HG03439 (cell line): ENCODE measurements around the gene CBX4.

Source experiments
- ATAC-seq: cut with Tn5 transposase; IDR thresholded peaks from one replicate; pipeline ENCODE4 v1.9.1; 2021; ENCODE audit warnings: mild to moderate bottlenecking, moderate library complexity; ENCODE audit not compliant: unreplicated experiment

The CBX4 gene

DNA sequence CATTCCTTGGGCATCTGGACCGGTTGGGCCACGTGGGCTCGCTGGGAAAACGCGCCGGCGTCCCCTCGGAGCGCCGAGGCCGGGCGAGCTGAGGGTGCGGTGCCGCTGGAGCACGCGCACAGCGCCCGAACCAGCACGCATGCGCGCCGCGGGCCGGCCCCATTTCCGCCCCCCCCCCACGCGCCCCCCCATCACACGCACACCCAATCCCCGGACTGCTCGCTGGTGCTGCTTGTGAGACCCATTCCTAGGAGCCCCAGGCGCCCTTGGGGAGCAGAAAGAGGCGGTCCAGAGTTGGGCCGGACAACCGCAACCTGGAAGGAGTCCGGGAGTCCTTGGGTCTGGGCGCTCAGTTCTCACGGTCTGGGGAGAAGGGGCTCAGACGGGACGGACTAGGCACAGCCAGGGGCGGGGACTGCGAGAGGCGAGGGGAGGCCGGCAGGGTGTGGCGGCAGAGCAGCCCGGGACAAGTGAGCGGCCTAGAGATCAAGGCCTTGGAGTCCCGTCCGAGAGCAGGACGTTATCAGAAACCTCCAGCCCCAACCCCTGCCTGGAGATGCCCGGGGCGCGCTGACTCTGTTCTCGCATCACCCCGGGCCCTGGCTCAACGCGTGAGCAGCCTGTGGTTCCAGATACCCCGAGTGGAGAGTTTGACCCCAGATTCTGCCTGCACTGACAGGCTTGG is 36.4 kb downstream of the CBX4 start:
- ATAC-seq, result no peak

DNA sequence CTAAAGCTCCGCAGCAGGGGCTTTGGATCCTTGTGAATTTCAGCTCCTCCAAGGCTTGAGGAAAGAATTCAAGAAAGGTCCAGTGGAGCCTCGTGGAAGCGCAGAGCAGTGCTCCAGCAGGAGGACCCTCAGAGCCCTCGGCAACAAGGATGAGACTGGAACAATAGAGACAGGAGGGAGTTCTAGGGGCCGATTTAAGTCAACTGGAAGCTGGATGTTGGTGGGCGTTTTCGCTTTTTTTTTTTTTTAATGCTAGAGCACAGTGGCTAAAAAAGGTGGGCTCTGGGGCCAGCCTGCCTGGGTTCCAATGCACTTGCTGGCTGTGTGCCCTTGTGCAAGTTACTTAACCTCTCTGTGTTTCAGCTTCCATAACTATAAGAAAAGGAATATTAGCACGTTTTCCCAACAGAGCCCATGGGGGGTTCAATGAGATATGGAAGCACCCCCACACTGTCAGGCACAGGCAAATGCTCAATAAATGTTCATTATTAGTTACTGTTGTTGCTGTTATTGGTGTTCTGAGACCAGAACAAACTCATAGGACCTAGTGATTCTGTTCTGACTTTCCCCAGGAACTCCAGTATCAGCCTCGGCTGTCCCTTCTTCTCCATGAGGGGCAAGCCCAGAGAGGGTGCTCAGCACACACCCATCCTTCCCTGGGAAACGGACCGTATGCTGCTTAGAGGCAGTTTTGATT is 37.1 kb downstream of the CBX4 start:
- ATAC-seq, result no peak

DNA sequence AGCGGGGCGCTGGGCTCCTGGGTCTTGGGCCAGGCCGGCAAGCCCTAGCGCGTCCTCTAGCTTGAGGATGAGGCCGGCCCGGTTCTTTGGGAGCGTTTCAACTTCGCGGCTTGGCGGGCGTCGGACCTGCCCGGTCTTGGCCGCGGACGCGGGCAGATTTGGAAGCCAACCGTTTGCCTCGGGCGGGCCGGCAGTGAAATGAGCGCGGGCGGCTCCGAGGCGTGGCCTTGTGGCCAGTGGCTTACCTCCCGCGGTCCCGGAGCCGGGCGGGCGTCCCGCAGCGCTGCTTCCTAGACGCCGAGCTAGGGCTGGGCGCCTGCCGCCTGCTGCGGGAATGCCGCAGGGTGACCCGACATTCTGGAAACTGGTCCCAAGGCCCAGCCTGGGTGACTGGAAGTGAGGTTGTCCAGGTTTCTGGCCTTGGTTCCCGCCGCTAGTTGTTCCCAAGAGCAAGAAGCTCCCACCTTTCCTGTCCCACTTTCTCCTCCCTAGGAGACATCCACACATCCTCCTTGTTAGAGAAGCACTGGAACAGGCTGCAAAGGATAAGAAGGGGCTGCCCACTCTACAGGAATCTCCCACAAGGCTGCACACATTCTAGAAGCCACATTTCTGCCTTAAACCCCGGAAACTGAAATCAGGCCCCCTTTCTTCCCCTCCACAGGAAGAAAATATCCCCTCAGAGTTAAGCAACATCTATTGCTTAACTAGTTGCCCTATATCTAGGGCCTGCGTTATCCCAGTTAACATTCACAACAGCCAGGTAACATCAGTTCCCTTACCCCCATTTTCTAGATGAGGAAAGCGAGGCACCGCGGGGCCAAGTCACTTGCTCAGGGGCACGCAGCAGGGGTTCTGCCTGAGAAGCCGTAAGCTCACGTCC is 37.8 kb downstream of the CBX4 start:
- ATAC-seq, result no peak

DNA sequence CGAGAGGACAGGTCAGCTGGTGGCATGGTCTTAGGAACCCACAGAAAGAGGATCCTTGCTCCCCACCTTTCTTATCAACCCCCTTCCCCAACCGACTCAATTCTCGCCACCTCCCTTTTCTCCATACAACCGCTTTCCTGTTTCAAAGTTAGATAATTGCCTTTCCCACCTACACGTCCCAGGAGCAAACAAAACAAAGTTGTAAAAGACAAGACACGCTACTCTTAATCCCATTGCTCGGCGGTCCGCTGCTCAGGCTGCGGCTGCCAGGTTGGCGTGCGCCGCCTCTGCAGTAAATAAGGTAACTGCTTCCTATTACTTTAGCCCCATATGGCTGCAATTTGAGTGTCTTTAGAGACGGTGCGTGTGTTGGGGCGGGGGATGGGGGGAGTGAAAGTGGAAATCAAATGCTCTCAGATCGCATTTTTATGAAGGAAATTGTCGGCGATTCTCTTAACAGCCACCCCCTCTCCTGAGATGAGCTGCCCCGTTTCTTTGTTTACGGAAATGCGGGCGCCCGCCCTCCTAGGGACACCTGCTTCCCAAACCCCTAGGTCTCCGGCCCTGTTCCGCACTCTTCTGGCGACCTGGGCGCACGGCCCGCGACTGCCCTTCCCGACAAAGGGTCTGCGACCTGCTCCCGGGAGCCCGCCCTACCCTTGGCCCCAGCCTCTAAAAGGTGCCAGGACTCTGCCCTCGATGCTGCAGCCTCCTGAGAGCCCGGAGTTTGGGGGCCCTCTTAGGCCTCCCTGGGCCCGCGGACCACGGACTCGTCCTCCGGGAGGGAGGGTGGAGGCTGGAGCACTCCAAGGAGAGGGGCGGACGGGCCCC is 38.7 kb downstream of the CBX4 start:
- ATAC-seq, result no peak

DNA sequence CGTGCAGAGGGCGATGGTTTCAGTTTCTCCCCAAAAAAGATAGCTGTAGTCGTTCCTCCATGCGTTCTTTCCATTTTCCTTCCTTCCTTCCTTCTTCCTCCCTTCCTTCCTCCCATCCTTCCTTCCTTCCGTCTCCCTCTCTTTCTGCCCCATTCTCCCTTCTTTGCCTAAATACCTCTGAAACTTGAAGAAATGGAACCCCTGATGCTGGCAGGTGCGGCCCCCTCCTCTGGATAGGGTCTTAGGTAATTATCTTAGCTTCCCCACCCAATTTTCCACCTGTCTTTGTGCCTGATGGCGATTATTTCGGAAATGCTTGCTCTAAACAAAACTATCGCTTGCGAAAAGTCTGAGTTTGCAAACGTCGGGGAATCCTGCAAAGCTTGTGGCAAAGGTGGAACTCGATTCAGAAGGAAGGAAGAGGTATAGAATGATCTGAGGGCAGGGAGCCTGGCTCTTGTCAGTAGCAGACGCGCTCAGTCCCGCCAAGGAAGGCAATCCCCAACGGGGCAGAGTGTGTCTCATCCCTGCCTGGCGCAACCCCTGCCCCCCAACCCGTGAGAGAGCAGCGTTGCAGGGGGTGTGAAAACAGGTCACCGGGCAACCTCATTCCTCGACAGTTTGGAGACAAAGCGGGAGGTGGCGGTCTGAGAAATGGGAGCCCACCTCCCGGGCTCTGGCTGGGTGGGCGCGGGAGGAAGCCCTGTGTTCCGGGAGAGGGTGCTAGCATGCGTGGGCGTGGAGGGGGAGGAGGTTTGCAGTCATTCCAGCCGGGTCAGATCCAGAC is 39.5 kb downstream of the CBX4 start:
- ATAC-seq, result no peak

DNA sequence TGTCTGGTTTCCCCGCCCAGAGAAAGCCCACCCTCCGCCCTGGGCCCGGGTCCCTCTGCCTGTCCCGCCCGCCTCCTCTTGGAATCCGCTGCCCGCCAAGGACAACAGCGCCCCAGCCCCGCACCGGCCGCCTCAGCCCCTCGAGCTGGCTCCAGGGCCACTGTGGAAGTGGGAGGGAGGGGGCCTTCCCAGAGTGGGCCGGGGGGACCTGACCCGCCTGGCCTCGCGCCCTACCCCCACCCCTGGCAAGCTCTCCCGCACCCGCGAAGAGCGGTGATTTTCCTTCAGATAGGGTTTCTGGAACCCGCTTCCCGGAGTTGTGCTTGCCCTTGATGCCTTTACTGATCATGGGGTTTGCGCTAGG is 40.1 kb downstream of the CBX4 start:
- no peak for ATAC-seq

DNA sequence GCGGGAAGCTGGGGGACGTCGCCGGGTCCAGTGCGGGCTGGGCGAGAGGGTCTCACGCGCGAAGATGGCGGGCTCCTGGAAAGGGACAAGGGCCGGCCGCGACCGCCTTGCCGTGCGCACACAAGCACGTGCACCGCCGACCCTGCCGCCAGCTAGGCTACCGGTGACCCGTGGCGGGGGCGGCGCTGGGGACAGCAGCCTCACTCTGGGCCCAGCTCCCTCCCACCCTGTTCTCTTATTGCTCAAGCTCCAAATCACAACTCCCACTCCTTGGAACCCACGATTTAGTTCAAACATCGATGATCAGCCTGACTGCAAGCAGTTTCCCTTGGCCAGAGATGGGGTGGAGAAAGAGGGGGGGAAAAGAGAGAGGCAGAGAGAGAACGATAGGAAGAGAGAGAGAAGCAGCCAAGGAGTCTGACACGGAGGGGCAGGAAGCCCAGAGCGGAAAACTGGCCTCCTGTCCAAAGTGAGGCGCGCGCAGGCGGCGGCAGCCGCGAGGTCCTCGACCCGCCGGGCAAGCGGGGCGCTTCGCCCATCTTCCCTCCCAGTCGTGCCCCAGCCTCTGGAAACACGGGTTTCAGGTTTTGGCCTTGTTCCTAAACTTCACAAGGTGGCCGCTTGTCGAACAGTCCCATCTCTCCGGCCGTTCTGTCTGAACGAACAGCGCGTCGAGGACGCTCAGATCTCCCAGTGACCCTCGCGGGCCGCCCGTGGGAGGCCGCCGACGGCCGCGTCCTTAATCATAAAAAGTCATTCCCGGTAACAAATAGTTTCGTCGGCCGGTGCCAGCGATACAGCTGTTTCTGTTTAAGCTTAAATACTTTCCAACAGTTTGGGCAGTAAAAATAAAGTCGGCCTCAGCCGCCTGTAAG is 40.7 kb downstream of the CBX4 start:
- no peak for ATAC-seq

DNA sequence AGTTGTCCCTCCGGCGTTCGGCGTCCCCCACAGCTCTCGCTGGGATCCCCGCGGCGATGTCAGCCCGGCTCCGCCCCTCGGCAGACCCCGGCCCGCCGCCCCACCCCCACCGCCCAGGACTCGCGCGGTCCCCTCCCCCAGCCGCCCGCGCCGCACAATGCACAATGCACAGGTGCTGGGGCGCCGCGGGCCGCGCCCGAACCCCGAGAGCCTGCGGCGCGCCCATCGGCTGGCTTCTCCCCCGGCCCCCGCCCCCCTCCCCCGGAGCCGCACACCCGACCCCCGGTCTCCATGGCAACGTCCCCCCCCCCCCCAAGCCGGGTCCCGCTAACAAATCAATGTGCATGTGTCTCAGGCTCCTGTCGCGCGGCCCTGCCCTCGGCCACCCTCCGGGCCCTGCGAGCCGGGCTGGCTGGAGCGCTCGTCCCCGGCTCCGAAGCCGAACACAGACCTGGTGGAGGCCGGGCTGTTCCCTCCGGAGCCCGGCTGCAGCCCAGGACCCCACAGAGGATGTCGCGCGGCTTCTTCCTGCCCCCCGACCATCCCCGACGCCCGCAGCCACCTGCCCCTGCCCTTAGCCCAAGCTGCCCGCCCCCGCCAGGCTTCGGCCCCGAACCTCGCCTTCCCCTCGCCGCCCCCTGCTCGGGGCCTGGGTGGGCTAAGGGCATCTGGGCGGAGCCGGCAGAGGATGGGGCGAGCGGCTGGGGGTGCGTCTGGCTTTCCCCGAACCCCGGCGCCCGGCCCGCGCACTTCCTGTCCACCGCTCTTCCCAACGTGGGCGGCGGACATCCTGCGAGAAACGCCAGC is 41.5 kb downstream of the CBX4 start:
- no peak for ATAC-seq

DNA sequence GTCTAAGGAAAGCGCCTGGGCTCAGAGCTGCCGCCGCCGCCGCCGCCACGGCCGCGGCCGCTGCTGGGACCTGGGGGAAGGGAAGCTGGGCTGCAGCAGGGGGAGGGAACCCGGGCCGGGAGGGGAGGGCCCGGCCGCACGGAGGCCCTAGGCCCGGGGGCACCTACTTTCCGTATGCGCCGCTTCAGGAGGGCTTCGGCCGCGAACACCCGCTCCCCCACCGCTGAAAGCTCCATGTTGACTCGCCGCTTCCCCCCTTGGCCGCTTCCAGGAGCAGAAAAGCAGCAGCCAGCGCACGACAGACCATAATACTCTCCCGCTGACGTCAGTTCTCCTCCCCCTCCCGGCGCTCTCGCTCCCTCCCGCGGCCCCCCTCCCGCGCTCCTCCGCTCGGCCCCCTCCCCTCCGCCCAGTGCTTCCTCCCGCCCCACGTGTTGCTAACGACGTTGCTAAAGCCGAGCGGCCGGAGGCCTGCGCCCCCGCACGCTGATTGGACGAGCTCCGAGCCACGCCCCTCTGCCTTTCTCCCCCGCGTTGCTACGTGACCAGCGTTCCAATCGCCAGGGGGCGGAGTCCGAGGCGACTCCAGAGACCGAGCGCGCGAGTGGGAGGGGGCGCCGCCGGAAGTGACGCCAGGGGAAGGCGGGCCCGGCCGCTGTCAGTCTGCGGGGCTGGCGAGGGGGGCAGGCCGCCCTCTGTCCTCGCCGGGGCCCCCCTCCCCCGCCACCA is 42.3 kb downstream of the CBX4 start, which contains the start of gene CBX8:
Gene CBX8 (minus strand): TSS at position 315 of the 729 bp plus-strand sequence. CDS start 79 bp downstream, at position 236.
- ATAC-seq, result peak; percentile 77

DNA sequence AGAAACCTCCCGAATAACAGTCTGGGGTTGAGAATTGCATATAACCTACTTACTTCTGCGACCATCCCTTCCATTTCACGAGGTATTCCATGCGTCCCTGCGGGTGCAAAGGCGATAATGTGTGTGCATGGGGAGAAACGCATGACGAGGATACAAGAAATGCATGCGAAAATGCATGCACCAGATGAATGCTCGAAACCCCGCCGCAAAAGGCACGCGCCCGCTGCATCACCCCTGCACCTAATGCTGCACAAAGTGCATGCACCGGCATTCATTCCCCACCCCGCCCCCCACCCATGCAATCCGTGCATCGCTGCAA is 42.8 kb downstream of the CBX4 start:
- no peak for ATAC-seq

DNA sequence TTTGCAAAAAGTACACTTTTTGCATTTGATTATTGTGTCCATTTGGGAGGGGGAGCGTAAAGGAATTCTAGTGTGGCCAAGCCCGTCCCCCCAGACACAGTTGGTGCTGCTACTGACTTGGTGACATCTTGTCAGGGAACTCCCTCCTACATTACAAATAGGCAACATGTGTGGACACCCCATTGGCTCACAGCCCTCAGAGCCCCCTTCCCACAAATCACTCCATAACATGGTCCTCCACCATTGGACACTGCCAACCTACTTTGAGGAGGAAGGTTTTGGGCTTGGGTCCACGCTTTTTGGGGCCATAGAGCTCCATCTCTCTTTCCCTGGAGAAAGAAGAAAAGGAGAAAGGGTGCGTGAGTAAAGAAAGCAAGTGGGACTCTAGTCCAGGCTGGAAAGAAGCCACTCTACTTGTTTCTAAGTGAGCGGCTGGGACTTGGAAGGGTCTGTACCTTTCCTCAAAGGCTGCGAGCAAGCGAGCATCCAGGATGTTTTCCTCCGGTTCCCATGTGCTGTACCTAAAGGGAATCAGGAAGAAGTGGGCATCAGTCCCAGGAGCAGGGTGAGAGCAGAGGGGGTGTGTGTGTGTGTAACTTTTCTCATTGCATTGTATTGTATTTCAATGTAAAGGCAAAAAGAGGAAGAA is 43.3 kb downstream of the CBX4 start:
- ATAC-seq, result no peak

DNA sequence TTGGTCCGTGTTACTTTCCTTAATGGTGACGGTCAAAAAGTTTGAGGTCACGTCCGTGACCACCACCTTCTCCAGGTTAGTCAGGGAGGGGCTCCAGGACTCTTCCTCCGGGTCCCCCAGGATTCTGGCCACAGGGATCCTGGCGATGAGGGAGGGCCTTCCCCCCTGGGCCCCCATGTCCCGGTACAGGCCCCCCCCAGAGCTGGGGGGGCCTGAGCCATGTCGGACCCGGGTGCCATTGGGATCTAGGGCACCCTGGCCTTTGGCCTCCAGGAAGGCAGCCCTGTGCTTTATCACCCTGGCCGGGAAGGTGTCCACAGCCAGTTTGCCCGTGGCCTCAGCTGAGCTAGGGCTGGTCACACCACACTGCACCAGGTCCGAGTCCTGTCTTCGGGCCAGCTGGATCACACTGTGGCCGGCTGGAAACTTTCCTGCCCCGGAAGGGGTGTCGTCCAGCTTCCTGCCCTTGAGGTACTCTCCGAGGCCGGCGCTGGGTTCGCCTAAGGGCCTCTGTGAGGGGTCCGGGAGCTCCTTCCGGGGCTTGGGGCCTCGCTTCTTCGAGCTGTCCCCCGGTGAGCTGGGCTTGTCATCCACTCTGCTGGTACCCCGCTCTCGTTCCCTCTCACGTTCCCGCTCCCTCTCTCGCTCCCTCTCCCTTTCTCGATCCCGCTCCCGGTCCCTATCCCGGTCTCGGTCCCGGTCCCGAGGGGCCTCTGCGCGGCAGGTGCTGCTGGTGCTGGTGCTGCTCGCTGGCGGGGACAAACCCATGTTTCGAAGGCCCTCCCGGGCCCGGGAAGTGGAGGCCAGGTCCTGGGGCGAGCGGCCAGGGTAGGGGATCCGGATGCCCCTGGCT is 44.4 kb downstream of the CBX4 start:
- no peak for ATAC-seq

DNA sequence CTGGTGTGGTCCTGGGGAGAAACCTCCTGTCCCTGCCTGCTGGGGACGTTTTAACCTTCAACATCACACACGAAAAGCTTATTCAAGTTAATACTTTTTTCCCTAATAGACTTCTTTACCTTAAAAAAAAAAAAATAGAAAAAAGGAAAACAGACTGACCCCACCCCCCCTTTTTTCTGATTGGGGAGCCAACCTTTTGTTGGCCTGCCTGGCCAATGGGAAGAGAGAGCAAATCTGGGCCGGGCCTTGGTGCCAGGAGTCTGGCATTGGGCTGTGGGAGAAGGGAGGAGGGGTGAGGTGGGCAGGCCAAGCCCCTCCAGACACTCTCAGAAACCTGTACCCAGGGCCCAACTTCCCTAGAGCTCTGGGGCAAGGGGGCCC is 45.3 kb downstream of the CBX4 start:
- no peak for ATAC-seq

DNA sequence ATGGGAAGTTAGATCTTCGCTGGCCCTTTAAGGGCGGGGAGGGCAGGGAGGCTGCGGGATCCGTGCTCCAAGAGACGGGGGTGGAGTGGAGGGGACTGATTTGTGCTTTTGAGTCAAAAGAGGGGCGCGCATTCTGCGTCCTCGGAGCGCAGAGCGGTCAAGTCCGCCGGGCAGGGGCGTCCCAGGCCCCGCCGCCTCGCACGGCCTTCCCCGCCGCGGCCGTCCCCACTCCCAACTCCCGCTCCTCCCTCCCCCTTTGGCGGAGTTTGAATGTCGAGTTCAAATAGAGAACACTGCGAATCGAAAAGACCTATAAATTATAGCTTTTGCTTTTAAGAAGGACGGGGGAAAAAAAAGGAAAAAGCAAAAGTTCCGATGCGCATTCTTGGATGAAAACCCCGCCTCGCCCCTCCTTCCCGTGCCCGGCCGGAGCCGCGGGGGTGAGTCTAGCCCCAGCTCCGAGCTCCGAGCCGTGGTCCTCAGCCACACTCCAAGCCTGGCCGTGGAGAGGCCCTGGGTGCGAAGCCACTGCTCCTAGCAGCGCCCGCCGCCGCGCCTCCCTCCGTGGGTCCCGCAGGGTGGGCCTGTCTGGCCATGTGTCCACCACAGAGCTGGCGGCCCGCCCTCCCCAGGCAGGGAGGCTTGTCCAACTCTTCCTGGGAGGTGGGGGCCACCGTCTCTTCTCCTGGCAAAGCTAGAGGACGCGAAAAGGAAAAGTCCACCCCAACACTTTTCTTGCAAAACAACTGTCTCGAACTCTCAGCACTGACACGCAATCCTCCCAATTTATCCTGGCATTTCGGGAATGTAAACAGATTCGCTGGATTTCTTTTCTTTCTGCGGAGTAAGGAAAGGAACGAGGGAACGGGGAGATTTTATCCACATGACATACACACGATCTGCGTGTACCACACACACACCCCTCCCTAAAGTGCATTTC is 46.0 kb downstream of the CBX4 start:
- ATAC-seq, result no peak

DNA sequence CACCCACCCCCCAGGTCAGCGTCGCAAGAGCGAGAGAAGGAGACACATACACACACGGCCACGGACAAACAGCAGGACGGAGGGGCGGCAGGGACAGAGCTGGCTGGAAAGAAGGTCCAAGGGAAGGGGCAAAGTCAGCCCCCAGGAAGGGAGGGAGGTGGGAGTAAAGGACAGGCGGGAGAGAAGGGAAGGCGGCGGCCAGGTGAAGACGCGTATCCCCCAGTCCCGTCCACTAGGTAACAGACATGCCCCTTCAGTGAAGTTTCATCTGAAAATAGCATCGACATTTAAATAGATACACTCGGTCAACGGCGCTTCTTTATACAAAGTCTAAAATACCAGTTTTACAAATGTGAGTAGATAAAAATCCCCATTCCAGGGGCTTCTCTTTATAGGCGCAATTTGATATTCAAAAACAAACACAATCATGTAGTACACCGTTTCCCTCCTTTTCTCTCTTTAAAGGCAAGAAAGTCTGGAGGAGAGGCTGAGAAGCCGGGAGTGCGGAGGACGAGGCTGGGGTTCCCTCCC is 46.8 kb downstream of the CBX4 start:
- no peak for ATAC-seq
